ENCODE measurements around the gene CALML6.

Gene CALML6

GRCh38 chr1:1889090-1889750 is 25.8 kb upstream of the CALML6 start:
- TF ChIP-seq CTCF (conservative IDR thresholded peaks at IDR 0.05), result no peak
- H3K27ac ChIP-seq, result peak overlapping the region; percentile 98

GRCh38 chr1:1889847-1890505 is 25.1 kb upstream of the CALML6 start:
- no peak for TF ChIP-seq CTCF (conservative IDR thresholded peaks at IDR 0.05)
- peak overlapping the region; percentile 98 for H3K27ac ChIP-seq

- peak within 1 kb of the TSS; percentile 98 for H3K27ac ChIP-seq
- TF ChIP-seq CTCF (conservative IDR thresholded peaks at IDR 0.05), result no peak
Observed at GRCh38 chr1:1890506-1891348, 24.3 kb upstream of the CALML6 start, which contains the start of gene GNB1. Gene GNB1, minus strand, starts transcription at chr1:1891087. Its CDS starts 65,634 bp downstream, at chr1:1825453.

GRCh38 chr1:1891349-1892078 is 23.5 kb upstream of the CALML6 start:
- peak overlapping the region; percentile 98 for H3K27ac ChIP-seq
- TF ChIP-seq CTCF (conservative IDR thresholded peaks at IDR 0.05), result no peak

GRCh38 chr1:1892079-1892762 is 22.8 kb upstream of the CALML6 start:
- H3K27ac ChIP-seq, result peak overlapping the region; percentile 98
- no peak for TF ChIP-seq CTCF (conservative IDR thresholded peaks at IDR 0.05)

- peak overlapping the region; percentile 98 for H3K27ac ChIP-seq
- no peak for TF ChIP-seq CTCF (conservative IDR thresholded peaks at IDR 0.05)
Observed at GRCh38 chr1:1892763-1893120, 22.3 kb upstream of the CALML6 start.
